GM18507 (cell line): ENCODE results near the gene CCDC154.

ENCODE experiments used
- DNase-seq: peaks from one replicate; pipeline ENCODE4 v3.0.0; 2011; ENCODE audit warnings: low read depth; ENCODE audit not compliant: insufficient read length; ENCODE audit errors: extremely low spot score
- FAIRE-seq: peaks from 2 replicates; lab custom pipeline; 2011; peaks lifted over from hg19 to GRCh38; lab: Jason Lieb, UNC

Gene CCDC154

DNA sequence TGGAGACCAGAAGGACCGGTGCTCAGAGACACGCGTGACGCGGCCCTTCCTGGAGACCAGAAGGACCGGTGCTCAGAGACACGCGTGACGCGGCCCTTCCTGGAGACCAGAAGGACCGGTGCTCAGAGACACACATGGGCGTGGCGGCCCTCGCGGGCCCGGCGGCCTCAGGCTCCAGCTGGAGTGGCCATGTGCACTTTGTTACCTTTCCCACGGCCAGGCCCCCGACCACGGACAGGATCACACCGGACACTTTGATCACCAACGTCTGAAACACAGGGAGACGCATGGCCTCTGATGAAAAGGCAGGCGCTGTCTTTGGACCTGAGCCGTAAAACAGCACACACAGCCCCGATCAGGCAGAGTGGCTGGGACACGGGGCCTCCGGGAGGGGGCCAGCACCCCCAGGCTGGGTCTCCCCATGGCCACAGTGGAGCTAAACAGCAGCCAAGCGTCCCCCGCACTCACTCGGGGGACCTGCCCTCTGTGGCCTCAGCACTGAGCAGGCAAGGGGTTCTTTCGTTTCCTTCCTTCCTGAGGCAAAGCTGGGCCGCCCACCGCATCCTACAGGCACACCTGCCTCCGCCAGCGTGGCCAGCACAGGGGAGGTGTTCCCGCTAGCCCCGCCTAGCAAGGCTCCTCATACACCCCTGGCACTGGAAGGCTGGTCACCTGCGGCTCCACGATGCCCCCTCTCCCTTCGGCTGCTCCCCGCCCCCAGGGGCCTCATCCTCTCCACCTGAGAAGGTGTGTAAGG is 13.3 kb upstream of the CCDC154 start:
- no peak for FAIRE-seq
- DNase-seq = no peak

GRCh38 chr16:1456951-1457350 is 12.6 kb upstream of the CCDC154 start:
- FAIRE-seq = no peak
- DNase-seq = no peak

GRCh38 chr16:1455190-1456171 is 11.1 kb upstream of the CCDC154 start:
- FAIRE-seq = no peak
- no peak for DNase-seq

- DNase-seq (no peak), FAIRE-seq (no peak)
These were observed 10.2 kb upstream of the CCDC154 start for GRCh38 chr16:1454561-1454960.

- DNase-seq (no peak), FAIRE-seq (no peak)
These were observed 9.0 kb upstream of the CCDC154 start for GRCh38 chr16:1453316-1453715.

DNA sequence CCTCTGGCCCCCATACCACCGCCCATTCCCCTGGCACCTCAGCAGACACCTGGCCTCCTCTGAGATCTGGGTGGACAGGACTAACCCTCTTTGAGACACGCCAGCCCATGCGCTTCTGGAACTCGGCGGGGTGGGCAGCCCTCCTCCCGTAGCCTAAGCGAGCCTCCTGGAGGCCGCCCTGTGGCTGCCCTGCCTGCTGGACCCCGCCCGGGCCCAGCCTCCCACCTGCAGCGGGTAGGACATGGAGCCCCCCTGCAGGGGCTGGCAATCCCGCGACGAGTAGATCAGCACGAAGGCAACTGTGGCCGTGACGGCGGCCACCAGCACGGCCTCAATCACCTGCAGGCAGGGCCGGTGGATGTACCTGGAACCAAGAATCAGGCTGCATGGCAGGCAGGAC is 8.2 kb upstream of the CCDC154 start:
- FAIRE-seq = no peak
- no peak for DNase-seq

- DNase-seq (no peak), FAIRE-seq (no peak)
These were observed 7.5 kb upstream of the CCDC154 start for GRCh38 chr16:1451702-1452392.

DNA sequence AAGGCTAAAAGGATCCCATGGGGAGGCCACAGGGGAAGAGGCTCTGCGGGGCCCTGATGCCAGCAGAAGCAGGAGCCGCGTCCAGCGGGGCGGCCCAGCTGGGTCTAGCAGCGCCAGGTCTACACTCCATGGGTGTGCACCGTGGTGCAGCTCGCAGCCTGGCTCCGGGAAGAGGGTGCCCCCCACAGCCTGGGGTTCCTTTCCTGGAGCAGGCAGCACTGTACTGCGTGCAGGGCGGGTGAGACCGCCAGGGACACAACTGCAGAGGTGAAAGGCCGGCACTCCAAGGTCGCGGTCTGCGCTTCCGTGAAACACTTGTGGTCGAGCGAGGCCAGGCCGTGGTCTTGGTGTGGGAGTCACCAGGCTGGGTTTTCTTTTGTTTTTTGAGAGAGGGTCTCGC is 6.5 kb upstream of the CCDC154 start:
- no peak for FAIRE-seq
- no peak for DNase-seq

GRCh38 chr16:1450218-1450617 is 5.9 kb upstream of the CCDC154 start:
- no peak for DNase-seq
- FAIRE-seq = no peak

GRCh38 chr16:1449201-1449788 is 4.9 kb upstream of the CCDC154 start:
- DNase-seq (no peak), FAIRE-seq (no peak)

DNA sequence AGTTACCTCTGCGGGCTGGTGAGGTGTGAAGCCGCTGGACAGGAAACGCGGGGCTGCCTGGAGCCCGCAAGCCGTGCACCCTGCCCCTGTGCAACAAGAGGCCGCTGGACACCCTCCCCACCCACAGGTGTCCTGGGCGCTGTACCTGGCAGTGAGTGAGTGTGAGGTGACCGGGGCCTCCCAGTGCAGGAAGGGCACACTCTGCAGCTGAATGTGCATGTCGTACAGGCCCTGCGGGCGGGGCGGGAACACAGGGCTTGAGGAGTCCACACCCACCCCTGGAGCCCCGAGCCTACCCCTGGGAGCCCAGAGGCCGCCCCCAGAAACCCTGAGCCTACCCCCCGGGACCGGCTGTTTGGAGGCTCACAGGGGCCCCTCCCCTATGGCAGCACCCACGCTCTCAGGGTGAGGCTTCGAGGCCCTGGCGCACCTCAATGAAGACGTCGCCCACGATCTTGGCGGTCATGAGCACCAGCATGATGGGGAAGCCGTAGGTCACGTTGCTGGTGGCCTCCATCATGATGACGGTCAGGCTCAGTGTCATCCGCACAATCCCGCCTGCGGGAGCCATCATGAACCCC is 4.3 kb upstream of the CCDC154 start:
- DNase-seq (no peak), FAIRE-seq (no peak)

DNA sequence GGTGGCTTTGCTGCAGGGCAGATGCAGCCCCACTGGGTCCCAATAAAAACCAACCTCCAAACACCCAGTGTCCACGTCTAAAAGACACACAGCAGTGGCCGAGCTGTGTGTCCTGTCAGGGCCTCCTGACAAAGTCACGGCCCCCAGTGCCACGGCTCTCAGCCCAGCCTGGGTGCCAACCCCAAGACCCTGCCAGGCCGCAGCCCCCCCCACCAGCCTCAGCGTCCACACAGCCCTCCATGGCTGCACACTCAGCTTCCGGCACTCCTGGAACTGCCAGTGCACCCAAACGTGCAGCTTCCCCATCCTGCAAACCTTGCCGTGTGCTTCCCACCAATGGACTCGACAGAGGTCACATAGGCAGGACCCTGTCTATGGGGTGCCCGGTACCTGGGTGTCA is 3.6 kb upstream of the CCDC154 start:
- DNase-seq (no peak), FAIRE-seq (no peak)

DNA sequence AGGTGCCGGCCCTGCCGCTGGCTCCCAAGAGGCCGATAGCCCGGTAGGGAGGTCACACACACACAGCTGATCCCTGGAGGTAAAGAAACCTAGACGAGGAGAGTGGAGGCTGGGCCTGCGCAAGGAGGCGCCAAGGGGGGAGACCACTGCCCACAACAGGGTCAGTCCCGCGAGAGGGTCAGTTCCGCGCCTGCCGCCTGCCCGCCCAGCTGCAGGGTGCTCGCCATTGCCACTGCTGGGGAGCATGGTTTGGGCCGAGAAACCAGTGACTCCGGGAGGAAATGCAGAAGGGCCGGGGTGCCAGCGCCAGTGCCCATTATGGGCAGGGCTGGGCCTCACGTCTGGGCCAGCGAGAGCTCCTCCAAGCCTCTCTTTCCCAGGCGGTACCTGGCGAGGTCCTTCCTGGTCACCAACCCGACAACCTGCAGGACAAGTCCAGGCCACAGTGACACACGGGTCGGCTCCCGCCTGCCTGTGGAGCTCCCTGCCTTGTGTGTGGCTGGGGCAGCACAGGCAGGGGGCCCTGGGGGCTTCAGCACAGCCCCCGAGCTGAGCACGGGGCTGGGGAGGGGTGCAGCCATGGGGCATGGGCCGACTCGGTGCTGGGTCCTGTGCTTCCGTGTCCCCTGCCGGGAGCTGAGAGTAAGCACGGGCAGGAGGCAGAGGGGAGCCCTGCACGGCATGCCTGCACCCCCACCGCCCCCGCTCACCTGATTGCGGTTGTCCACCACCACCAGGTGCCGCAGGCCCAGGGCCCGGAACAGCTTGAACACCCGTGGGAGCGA is 2.1 kb upstream of the CCDC154 start:
- no peak for FAIRE-seq
- no peak for DNase-seq

DNA sequence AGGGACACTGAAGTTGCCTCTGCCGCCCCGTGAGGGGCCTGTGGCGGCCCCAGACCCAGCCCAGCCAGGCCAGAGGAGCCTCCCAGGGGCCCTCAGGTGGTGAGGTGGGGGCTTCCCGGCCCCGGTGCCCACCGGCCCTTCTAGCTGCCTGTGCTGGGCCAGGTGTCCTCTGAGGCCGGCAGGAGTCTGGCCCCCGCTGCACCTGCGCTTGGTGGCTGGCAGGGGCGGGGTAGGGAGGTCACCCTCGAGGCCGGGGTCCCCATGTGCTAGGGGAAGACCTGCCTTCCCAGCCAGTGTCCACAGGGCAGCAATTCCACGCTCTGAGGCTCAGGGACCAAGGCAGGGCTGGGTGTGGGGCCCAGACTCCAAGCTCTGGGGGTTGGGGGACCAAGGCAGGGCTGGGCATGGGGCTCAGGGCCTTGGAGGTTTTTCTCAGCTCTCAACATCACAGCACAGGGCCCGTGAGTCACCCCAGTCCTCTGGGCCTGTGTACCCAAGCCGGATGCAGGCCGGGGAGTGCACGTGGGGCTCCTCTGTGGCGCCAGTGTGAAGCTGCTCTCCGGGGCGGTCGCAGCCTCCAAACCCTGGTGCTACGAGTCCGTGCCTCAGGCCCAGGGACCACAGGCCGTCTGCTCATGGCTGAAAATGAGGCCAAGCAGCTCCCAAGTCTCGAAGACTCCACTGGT is 1.3 kb upstream of the CCDC154 start:
- DNase-seq = no peak
- no peak for FAIRE-seq

GRCh38 chr16:1444730-1445517 is 568 bp upstream of the CCDC154 start:
- FAIRE-seq = no peak

DNA sequence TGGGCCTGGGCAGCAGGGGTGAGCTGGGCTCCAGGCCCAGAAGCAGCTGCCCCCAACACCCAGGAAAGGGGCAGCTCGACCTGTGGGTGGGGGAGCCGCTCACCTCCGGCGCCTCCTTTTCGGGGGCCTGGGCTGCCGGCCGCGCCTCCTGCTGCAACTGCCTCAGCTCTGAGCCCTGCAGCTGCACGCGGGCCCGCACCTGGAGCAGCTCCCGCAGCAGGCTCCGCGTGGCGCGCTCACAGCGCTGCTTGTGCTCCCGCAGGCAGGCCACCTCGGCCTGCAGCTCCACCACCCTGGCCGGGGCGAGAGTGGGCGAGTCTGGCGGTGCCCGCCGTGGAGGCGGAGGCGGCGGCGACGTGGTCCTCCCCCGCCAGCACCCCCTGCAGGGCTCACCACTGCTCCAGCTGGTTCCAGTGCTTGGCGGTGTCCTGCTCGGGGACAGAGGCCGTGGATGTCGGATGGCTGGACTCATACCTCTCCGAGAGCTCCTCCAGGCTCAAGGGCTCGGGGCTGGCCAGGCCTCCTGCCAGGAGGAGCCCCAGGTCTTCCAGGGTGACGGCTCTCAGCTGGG is 868 bp downstream of the CCDC154 start:
- FAIRE-seq = no peak
- no peak for DNase-seq

More at GRCh38 chr16:1444730-1445517, 568 bp upstream of the CCDC154 start:
- no peak for DNase-seq

DNA sequence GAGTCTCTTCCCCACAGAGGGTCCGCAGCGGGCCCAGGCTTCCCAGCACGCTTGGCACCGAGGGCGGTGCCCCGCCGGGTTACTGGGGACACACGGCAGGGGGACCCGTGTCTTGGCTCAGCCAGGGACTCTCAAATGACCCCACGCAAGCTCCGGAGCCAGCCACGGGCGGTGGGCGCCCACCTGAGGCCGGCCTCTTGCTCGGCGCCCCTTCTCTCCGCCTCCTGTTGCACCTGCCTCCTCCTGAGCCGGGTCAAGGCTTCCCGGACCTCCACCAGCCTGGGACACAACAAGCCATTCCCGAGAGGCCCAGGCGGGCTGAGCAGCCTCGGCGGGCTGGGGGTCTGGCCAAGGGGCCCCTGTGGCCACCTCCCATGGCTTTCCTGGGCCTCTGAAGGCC is 1.7 kb downstream of the CCDC154 start:
- FAIRE-seq = no peak
- DNase-seq = no peak
